Keratinocyte (primary cell): Measurements from ENCODE around the gene HDAC10. TPM values are rescaled to one million over a fixed set of nuclear protein-coding genes. Genes with fewer than 3 reads are reported as not detected.

Source experiments
- DNase-seq: peaks from one replicate; pipeline ENCODE4 v3.0.0-alpha.2; 2011; ENCODE audit warnings: low read depth, missing footprints, low spot score
- FAIRE-seq: peaks from 2 replicates; lab custom pipeline; 2011; peaks lifted over from hg19 to GRCh38; lab: Jason Lieb, UNC
- H2AFZ ChIP-seq: 2 replicates; pipeline ENCODE4 v1.6.0; 2012; ENCODE audit warnings: low read length, control low read depth, inconsistent platforms; ENCODE audit not compliant: control insufficient read depth
- H3K27ac ChIP-seq: 2 replicates; pipeline ENCODE4 v1.5.1; 2011; ENCODE audit warnings: low read length; ENCODE audit not compliant: control insufficient read depth, insufficient read depth
- H3K27me3 ChIP-seq: 3 replicates; pipeline ENCODE4 v1.6.0; 2011; ENCODE audit warnings: low read length; ENCODE audit not compliant: control insufficient read depth, insufficient read depth; ENCODE audit errors: extremely low read depth
- H3K36me3 ChIP-seq, 2 experiments: 2 replicates in 1 of 2; 3 replicates in 1 of 2; pipeline ENCODE4 v1.5.1; 2011; ENCODE audit warnings: low read length in 2 of 2, mild to moderate bottlenecking in 1 of 2; ENCODE audit not compliant: control insufficient read depth in 2 of 2, insufficient read depth in 2 of 2; ENCODE audit errors: extremely low read depth in 1 of 2
- H3K4me1 ChIP-seq: 3 replicates; pipeline ENCODE4 v1.5.1; 2011; ENCODE audit warnings: low read length; ENCODE audit not compliant: control insufficient read depth, insufficient read depth; ENCODE audit errors: extremely low read depth
- H3K4me2 ChIP-seq: 3 replicates; pipeline ENCODE4 v1.6.0; 2011; ENCODE audit warnings: low read depth, low read length; ENCODE audit not compliant: control insufficient read depth, insufficient read depth; ENCODE audit errors: extremely low read depth
- H3K4me3 ChIP-seq, 3 experiments: fragments of 200-600 bp in 1 of 3; sonication (generic) in 1 of 3; 2 replicates in 2 of 3; 3 replicates in 1 of 3; pipeline ENCODE4 v1.5.1; 2011 to 2016; ENCODE audit warnings: low read length in 3 of 3, mild to moderate bottlenecking in 3 of 3, control low read depth in 2 of 3, inconsistent platforms in 1 of 3, low read depth in 1 of 3, mixed read lengths in 1 of 3, mixed run types in 1 of 3, moderate library complexity in 1 of 3; ENCODE audit not compliant: control insufficient read depth in 2 of 3, insufficient read depth in 2 of 3; ENCODE audit errors: extremely low read depth in 1 of 3
- H3K79me2 ChIP-seq: 2 replicates; pipeline ENCODE4 v1.6.0; 2012; ENCODE audit warnings: low read length; ENCODE audit not compliant: control insufficient read depth, insufficient read depth
- H3K9ac ChIP-seq: 3 replicates; pipeline ENCODE4 v1.6.0; 2011; ENCODE audit warnings: low read length; ENCODE audit not compliant: control insufficient read depth, insufficient read depth; ENCODE audit errors: extremely low read depth
- H3K9me1 ChIP-seq: 3 replicates; pipeline ENCODE4 v1.6.0; 2011; ENCODE audit warnings: low read length; ENCODE audit not compliant: control insufficient read depth, insufficient read depth; ENCODE audit errors: extremely low read depth
- H3K9me3 ChIP-seq: 2 replicates; pipeline ENCODE4 v1.5.1; 2012; ENCODE audit warnings: low read depth, low read length; ENCODE audit not compliant: control insufficient read depth
- H4K20me1 ChIP-seq: 3 replicates; pipeline ENCODE4 v1.6.0; 2011; ENCODE audit warnings: low read length; ENCODE audit not compliant: control insufficient read depth, insufficient read depth; ENCODE audit errors: extremely low read depth
- CTCF ChIP-seq, 3 experiments: IDR thresholded peaks in 1 of 3; conservative IDR thresholded peaks in 1 of 3; optimal IDR thresholded peaks in 1 of 3; 2 replicates in 2 of 3; 3 replicates in 1 of 3; pipeline versions ENCODE3 to v1.5.1; 2011; ENCODE audit warnings: low read length in 3 of 3, mild to moderate bottlenecking in 3 of 3, moderate library complexity in 2 of 3, control low read depth in 1 of 3, inconsistent platforms in 1 of 3; ENCODE audit not compliant: insufficient read depth in 2 of 3; ENCODE audit errors: extremely low read depth in 1 of 3
- EZH2 ChIP-seq: IDR thresholded peaks from one replicate; pipeline ENCODE4 v1.6.1; 2012; ENCODE audit warnings: inconsistent platforms, mild to moderate bottlenecking, low read length, moderate library complexity
- dilution Hi-C: fragments of 300-500 bp; cut with MboI; formaldehyde crosslinking; loops from one replicate; pipeline ENCODE4 v1.7.0; 2020; ENCODE audit warnings: low sequenced_read_pairs; ENCODE audit not compliant: extremely low pct_ligation_motif_present
- polyA plus RNA-seq, 5 experiments: library from polyadenylated mRNA; depleted of rRNA in 3 of 5; stranded (reverse) in 3 of 5; stranded (forward) in 1 of 5; unstranded in 1 of 5; fragments of >200 nt; gene quantifications; 1 replicate in 1 of 5; 2 replicates in 3 of 5; 3 replicates in 1 of 5; pipeline versions ENCODE4 v1.2.1 to v1.2.3, GENCODE V29; 2011 to 2012; ENCODE audit warnings: missing spikeins in 2 of 5, low read depth in 1 of 5, low replicate concordance in 1 of 5

Gene HDAC10
- polyA plus RNA-seq, 1 donor (not counting 4 experiments of a cell fraction or from before 2014, with no cell fraction given) = 4.7 TPM

- FAIRE-seq (no peak), DNase-seq (no peak)
- Histone ChIP-seq H3K36me3 (peaks cover 8 to 30% of the 10 kb centered on the region in 2 experiments), H3K4me1 (peaks cover 11% of the 10 kb centered on the region), H3K27ac (no peak overlapping the region), H2AFZ (no peak overlapping the region), H3K9ac (peak overlapping the region; percentile 9), H3K4me2 (no peak overlapping the region), H3K4me3 (no peak overlapping the region), H4K20me1 (no peaks in the 10 kb centered on the region), H3K79me2 (peaks cover 13% of the 10 kb centered on the region), H3K27me3 (no peaks in the 10 kb centered on the region), H3K9me1 (peaks cover 2% of the 10 kb centered on the region), H3K9me3 (no peaks in the 10 kb centered on the region)
- dilution Hi-C loops = no loop called here
- TF ChIP-seq CTCF (optimal IDR thresholded peaks at IDR 0.05 in 1 of 3, IDR thresholded peaks at IDR 0.05 in 1 of 3, conservative IDR thresholded peaks at IDR 0.05 in 1 of 3; ENCODE audit: extremely low read depth in 1 of 3, insufficient read depth in 2 of 3, low read length in 3 of 3) = no peak
- TF ChIP-seq EZH2 = no peak
Measured at GRCh38 chr22:50199251-50199721, 51.8 kb downstream of the HDAC10 start.

- no peaks in the 10 kb centered on the region for H3K9me3 ChIP-seq
- H3K9me1 ChIP-seq = peaks cover 2% of the 10 kb centered on the region
- FAIRE-seq (no peak), DNase-seq (no peak)
- TF ChIP-seq EZH2 (no peak), CTCF (optimal IDR thresholded peaks at IDR 0.05 in 1 of 3, IDR thresholded peaks at IDR 0.05 in 1 of 3, conservative IDR thresholded peaks at IDR 0.05 in 1 of 3; ENCODE audit: extremely low read depth in 1 of 3, insufficient read depth in 2 of 3, low read length in 3 of 3) (no peak)
- no peak overlapping the region for H2AFZ ChIP-seq
- no peak overlapping the region for H3K4me3 ChIP-seq
- H3K9ac ChIP-seq = no peak overlapping the region
- H4K20me1 ChIP-seq = no peaks in the 10 kb centered on the region
- peaks cover 15 to 29% of the 10 kb centered on the region in 2 experiments for H3K36me3 ChIP-seq
- H3K27me3 ChIP-seq = no peaks in the 10 kb centered on the region
- dilution Hi-C loops = no loop called here
- peaks cover 15% of the 10 kb centered on the region for H3K79me2 ChIP-seq
- H3K27ac ChIP-seq = no peak overlapping the region
- no peak overlapping the region for H3K4me2 ChIP-seq
- peaks cover 11% of the 10 kb centered on the region for H3K4me1 ChIP-seq
Measured at GRCh38 chr22:50198624-50199017, 52.4 kb downstream of the HDAC10 start.
